ENCODE measurements around the gene EPHA3. TPM values are rescaled to one million over a fixed set of nuclear protein-coding genes. Genes with fewer than 3 reads are reported as not detected.

EPHA3 gene
- total and polyA plus RNA-seq, 5 donors from 2014 or later = not detected

GRCh38 chr3:89297199-89297598 lies 189.8 kb downstream of the EPHA3 start:
- Histone ChIP-seq H3K4me3 (ENCODE audit: low read depth, low read length) (no peak overlapping the region), H3K27ac (ENCODE audit: insufficient read depth, low read length, poor library complexity, severe bottlenecking) (no peak overlapping the region), H3K9me3 (ENCODE audit: control insufficient read depth in 2 of 2, low read length in 2 of 2) (no peaks in the 10 kb centered on the region), H3K4me1 (ENCODE audit: control insufficient read depth, insufficient read depth, low read length, poor library complexity, severe bottlenecking) (no peaks in the 10 kb centered on the region), H3K36me3 (ENCODE audit: control insufficient read depth, insufficient read depth, low read length) (no peaks in the 10 kb centered on the region), H3K27me3 (ENCODE audit: control insufficient read depth, insufficient read depth, low read length) (no peaks in the 10 kb centered on the region)
- peaks cover 2 to 32% (median 6%) of the 10 kb centered on the region in 7 donors for H3K9me3 Mint-ChIP-seq
- no peaks in the 10 kb centered on the region for H3K27me3 Mint-ChIP-seq
- ATAC-seq (ENCODE audit: low read depth in 2 of 2) (no peak), DNase-seq (no peak)
- no peaks in the 10 kb centered on the region for H3K36me3 Mint-ChIP-seq
- H3K4me1 Mint-ChIP-seq = no peaks in the 10 kb centered on the region
- H3K27ac Mint-ChIP-seq = no peak overlapping the region
- H3K4me3 Mint-ChIP-seq = no peak overlapping the region

GRCh38 chr3:89300526-89300925 lies 193.1 kb downstream of the EPHA3 start:
- Histone ChIP-seq H3K27me3 (ENCODE audit: control insufficient read depth, insufficient read depth, low read length) (no peaks in the 10 kb centered on the region), H3K4me3 (ENCODE audit: low read depth, low read length) (no peak overlapping the region), H3K36me3 (ENCODE audit: control insufficient read depth, insufficient read depth, low read length) (no peaks in the 10 kb centered on the region), H3K4me1 (ENCODE audit: control insufficient read depth, insufficient read depth, low read length, poor library complexity, severe bottlenecking) (no peaks in the 10 kb centered on the region), H3K9me3 (ENCODE audit: control insufficient read depth in 2 of 2, low read length in 2 of 2) (no peaks in the 10 kb centered on the region), H3K27ac (ENCODE audit: insufficient read depth, low read length, poor library complexity, severe bottlenecking) (no peak overlapping the region)
- H3K4me1 Mint-ChIP-seq = no peaks in the 10 kb centered on the region
- no peak for DNase-seq
- H3K27me3 Mint-ChIP-seq = no peaks in the 10 kb centered on the region
- peaks cover 0 to 27% (median 3%) of the 10 kb centered on the region in 7 donors for H3K9me3 Mint-ChIP-seq
- H3K36me3 Mint-ChIP-seq = no peaks in the 10 kb centered on the region
- ATAC-seq (ENCODE audit: low read depth in 2 of 2) = no peak
- H3K4me3 Mint-ChIP-seq = no peak overlapping the region
- no peak overlapping the region for H3K27ac Mint-ChIP-seq

- Histone ChIP-seq H3K27ac (ENCODE audit: insufficient read depth, low read length, poor library complexity, severe bottlenecking) (no peak overlapping the region), H3K27me3 (ENCODE audit: control insufficient read depth, insufficient read depth, low read length) (no peaks in the 10 kb centered on the region), H3K9me3 (ENCODE audit: control insufficient read depth in 2 of 2, low read length in 2 of 2) (no peaks in the 10 kb centered on the region), H3K36me3 (ENCODE audit: control insufficient read depth, insufficient read depth, low read length) (no peaks in the 10 kb centered on the region), H3K4me3 (ENCODE audit: low read depth, low read length) (no peak overlapping the region), H3K4me1 (ENCODE audit: control insufficient read depth, insufficient read depth, low read length, poor library complexity, severe bottlenecking) (no peaks in the 10 kb centered on the region)
- no peak for DNase-seq
- Mint-ChIP-seq H3K36me3 (no peaks in the 10 kb centered on the region), H3K4me1 (no peaks in the 10 kb centered on the region), H3K27me3 (no peaks in the 10 kb centered on the region), H3K4me3 (no peak overlapping the region), H3K27ac (no peak overlapping the region), H3K9me3 (peaks cover 0 to 27% (median 3%) of the 10 kb centered on the region in 7 donors)
- no peak for ATAC-seq (ENCODE audit: low read depth in 2 of 2)
These were observed 193.6 kb downstream of the EPHA3 start for GRCh38 chr3:89300981-89301380.

GRCh38 chr3:89303701-89304100 lies 196.3 kb downstream of the EPHA3 start:
- H3K36me3 ChIP-seq (ENCODE audit: control insufficient read depth, insufficient read depth, low read length) = no peaks in the 10 kb centered on the region
- DNase-seq = no peak
- H3K9me3 Mint-ChIP-seq = peaks cover 0 to 19% (median 5%) of the 10 kb centered on the region in 7 donors
- H3K27me3 Mint-ChIP-seq = no peaks in the 10 kb centered on the region
- H3K9me3 ChIP-seq (ENCODE audit: control insufficient read depth in 2 of 2, low read length in 2 of 2) = peaks cover 0 to 2% of the 10 kb centered on the region in 2 experiments
- ATAC-seq (ENCODE audit: low read depth in 2 of 2) = no peak
- no peak overlapping the region for H3K4me3 ChIP-seq (ENCODE audit: low read depth, low read length)
- H3K27me3 ChIP-seq (ENCODE audit: control insufficient read depth, insufficient read depth, low read length) = no peaks in the 10 kb centered on the region
- H3K27ac Mint-ChIP-seq = no peak overlapping the region
- no peak overlapping the region for H3K4me3 Mint-ChIP-seq
- no peaks in the 10 kb centered on the region for H3K36me3 Mint-ChIP-seq
- no peak overlapping the region for H3K27ac ChIP-seq (ENCODE audit: insufficient read depth, low read length, poor library complexity, severe bottlenecking)
- H3K4me1 ChIP-seq (ENCODE audit: control insufficient read depth, insufficient read depth, low read length, poor library complexity, severe bottlenecking) = no peaks in the 10 kb centered on the region
- H3K4me1 Mint-ChIP-seq = no peaks in the 10 kb centered on the region

- Histone ChIP-seq H3K27me3 (ENCODE audit: control insufficient read depth, insufficient read depth, low read length) (no peaks in the 10 kb centered on the region), H3K4me3 (ENCODE audit: low read depth, low read length) (no peak overlapping the region), H3K9me3 (ENCODE audit: control insufficient read depth in 2 of 2, low read length in 2 of 2) (peaks cover 0 to 2% of the 10 kb centered on the region in 2 experiments), H3K36me3 (ENCODE audit: control insufficient read depth, insufficient read depth, low read length) (no peaks in the 10 kb centered on the region), H3K4me1 (ENCODE audit: control insufficient read depth, insufficient read depth, low read length, poor library complexity, severe bottlenecking) (no peaks in the 10 kb centered on the region), H3K27ac (ENCODE audit: insufficient read depth, low read length, poor library complexity, severe bottlenecking) (no peak overlapping the region)
- H3K36me3 Mint-ChIP-seq = no peaks in the 10 kb centered on the region
- DNase-seq = no peak
- peaks cover 0 to 26% (median 6%) of the 10 kb centered on the region in 7 donors for H3K9me3 Mint-ChIP-seq
- no peak overlapping the region for H3K4me3 Mint-ChIP-seq
- H3K27ac Mint-ChIP-seq = no peak overlapping the region
- ATAC-seq (ENCODE audit: low read depth in 2 of 2) = no peak
- H3K27me3 Mint-ChIP-seq = no peaks in the 10 kb centered on the region
- no peaks in the 10 kb centered on the region for H3K4me1 Mint-ChIP-seq
These were observed 199.1 kb downstream of the EPHA3 start for GRCh38 chr3:89306540-89306939.

GRCh38 chr3:89311581-89311980 lies 204.2 kb downstream of the EPHA3 start:
- DNase-seq (no peak), ATAC-seq (ENCODE audit: low read depth in 2 of 2) (no peak)
- H3K36me3 Mint-ChIP-seq = no peaks in the 10 kb centered on the region
- H3K36me3 ChIP-seq (ENCODE audit: control insufficient read depth, insufficient read depth, low read length) = no peaks in the 10 kb centered on the region
- no peak overlapping the region for H3K27ac Mint-ChIP-seq
- no peaks in the 10 kb centered on the region for H3K4me1 Mint-ChIP-seq
- no peaks in the 10 kb centered on the region for H3K4me1 ChIP-seq (ENCODE audit: control insufficient read depth, insufficient read depth, low read length, poor library complexity, severe bottlenecking)
- no peak overlapping the region for H3K4me3 Mint-ChIP-seq
- H3K27me3 ChIP-seq (ENCODE audit: control insufficient read depth, insufficient read depth, low read length) = no peaks in the 10 kb centered on the region
- H3K27me3 Mint-ChIP-seq = no peaks in the 10 kb centered on the region
- peaks cover 0 to 11% (median 5%) of the 10 kb centered on the region in 7 donors for H3K9me3 Mint-ChIP-seq
- H3K9me3 ChIP-seq (ENCODE audit: control insufficient read depth in 2 of 2, low read length in 2 of 2) = peaks cover 2 to 3% of the 10 kb centered on the region in 2 experiments
- H3K27ac ChIP-seq (ENCODE audit: insufficient read depth, low read length, poor library complexity, severe bottlenecking) = no peak overlapping the region
- no peak overlapping the region for H3K4me3 ChIP-seq (ENCODE audit: low read depth, low read length)

GRCh38 chr3:89312141-89312540 lies 204.7 kb downstream of the EPHA3 start:
- DNase-seq = no peak
- H3K27ac Mint-ChIP-seq = no peak overlapping the region
- Histone ChIP-seq H3K36me3 (ENCODE audit: control insufficient read depth, insufficient read depth, low read length) (no peaks in the 10 kb centered on the region), H3K9me3 (ENCODE audit: control insufficient read depth in 2 of 2, low read length in 2 of 2) (peaks cover 2 to 3% of the 10 kb centered on the region in 2 experiments), H3K4me3 (ENCODE audit: low read depth, low read length) (no peak overlapping the region), H3K27me3 (ENCODE audit: control insufficient read depth, insufficient read depth, low read length) (no peaks in the 10 kb centered on the region), H3K27ac (ENCODE audit: insufficient read depth, low read length, poor library complexity, severe bottlenecking) (no peak overlapping the region), H3K4me1 (ENCODE audit: control insufficient read depth, insufficient read depth, low read length, poor library complexity, severe bottlenecking) (no peaks in the 10 kb centered on the region)
- no peak for ATAC-seq (ENCODE audit: low read depth in 2 of 2)
- H3K9me3 Mint-ChIP-seq = peaks cover 0 to 11% (median 5%) of the 10 kb centered on the region in 7 donors
- H3K4me3 Mint-ChIP-seq = no peak overlapping the region
- H3K4me1 Mint-ChIP-seq = no peaks in the 10 kb centered on the region
- no peaks in the 10 kb centered on the region for H3K36me3 Mint-ChIP-seq
- no peaks in the 10 kb centered on the region for H3K27me3 Mint-ChIP-seq

GRCh38 chr3:89314454-89315098 lies 207.2 kb downstream of the EPHA3 start:
- Histone ChIP-seq H3K27ac (ENCODE audit: insufficient read depth, low read length, poor library complexity, severe bottlenecking) (no peak overlapping the region), H3K4me1 (ENCODE audit: control insufficient read depth, insufficient read depth, low read length, poor library complexity, severe bottlenecking) (no peaks in the 10 kb centered on the region), H3K36me3 (ENCODE audit: control insufficient read depth, insufficient read depth, low read length) (no peaks in the 10 kb centered on the region), H3K27me3 (ENCODE audit: control insufficient read depth, insufficient read depth, low read length) (no peaks in the 10 kb centered on the region), H3K4me3 (ENCODE audit: low read depth, low read length) (no peak overlapping the region), H3K9me3 (ENCODE audit: control insufficient read depth in 2 of 2, low read length in 2 of 2) (peaks cover 0 to 3% of the 10 kb centered on the region in 2 experiments)
- no peaks in the 10 kb centered on the region for H3K36me3 Mint-ChIP-seq
- H3K4me3 Mint-ChIP-seq = no peak overlapping the region
- no peak overlapping the region for H3K27ac Mint-ChIP-seq
- DNase-seq = no peak
- no peaks in the 10 kb centered on the region for H3K27me3 Mint-ChIP-seq
- H3K4me1 Mint-ChIP-seq = no peaks in the 10 kb centered on the region
- ATAC-seq (ENCODE audit: low read depth in 2 of 2) = no peak
- H3K9me3 Mint-ChIP-seq = peaks cover 0 to 7% (median 2%) of the 10 kb centered on the region in 7 donors

Measured in CD4-positive, CD25-positive, alpha-beta regulatory T cell (primary cell).